ENCODE results near the gene DLG4. TPM values are rescaled to one million over a fixed set of nuclear protein-coding genes. Genes with fewer than 3 reads are reported as not detected.

DLG4 gene
- total RNA-seq, 1 experiment from 2014 or later = 38.3 TPM

DNA sequence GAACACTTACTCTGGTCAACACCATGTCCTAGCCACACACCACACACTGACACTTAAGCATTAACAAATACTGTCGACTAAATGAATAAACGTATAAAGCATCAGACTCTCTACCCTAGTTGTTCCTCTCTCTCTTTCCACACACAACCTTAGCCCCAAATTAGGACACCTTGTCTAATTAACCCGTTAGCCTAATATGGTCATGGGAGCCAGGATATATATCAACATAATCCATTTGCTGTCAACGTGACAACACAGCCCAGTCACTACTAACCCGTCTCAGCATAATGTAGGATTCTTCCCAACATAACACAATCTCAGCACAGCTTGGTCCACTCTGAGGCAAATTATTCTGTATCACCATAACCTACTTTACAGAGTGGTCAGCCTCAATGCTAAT lies 12.5 kb upstream of the DLG4 start:
- no peak overlapping the region for H3K9ac ChIP-seq (ENCODE audit: extremely low read depth, insufficient read length, low read length)
- H2BK120ac ChIP-seq (ENCODE audit: low read depth, low read length, poor library complexity, severe bottlenecking) = no peak overlapping the region
- H2BK15ac ChIP-seq (ENCODE audit: low read depth, low read length) = no peak overlapping the region
- H3K27ac Mint-ChIP-seq = no peak overlapping the region; a peak in 1 of 7 replicates
- no peaks in the 10 kb centered on the region for H3K27me3 ChIP-seq (ENCODE audit: insufficient read depth, low read length)
- H2BK5ac ChIP-seq (ENCODE audit: insufficient read length, low read length) = no peak overlapping the region
- no peak overlapping the region for H3K56ac ChIP-seq (ENCODE audit: insufficient read length, low read depth, low read length)
- H3K4me3 Mint-ChIP-seq = peak overlapping the region; percentile 94 to 100; a peak in 4 of 5 replicates
- H3K14ac ChIP-seq (ENCODE audit: insufficient read depth, low read length) = no peak overlapping the region
- no peak overlapping the region for H3T11ph ChIP-seq (ENCODE audit: low read length)
- peaks cover 15% of the 10 kb centered on the region; the same call in 1 of the 2 replicates for H3K79me2 ChIP-seq (ENCODE audit: insufficient read depth, low read length)
- no peak overlapping the region for H2AFZ ChIP-seq (ENCODE audit: low read length)
- H3K4me1 Mint-ChIP-seq = peaks cover 27 to 36% of the 10 kb centered on the region in 2 experiments
- H3K79me1 ChIP-seq (ENCODE audit: insufficient read depth, low read depth, low read length, poor library complexity, severe bottlenecking) = peaks cover 13% of the 10 kb centered on the region
- H4K8ac ChIP-seq (replicated peaks; ENCODE audit: insufficient read length, low read depth, low read length) = no peak overlapping the region
- H3K9me3 Mint-ChIP-seq = no peaks in the 10 kb centered on the region
- no peak overlapping the region for H3K4ac ChIP-seq (ENCODE audit: low read depth, low read length)
- WGBS (ENCODE audit: extremely low coverage, insufficient read length, low lambda C conversion rate) = no CpG with 5 or more reads among the region's 5 CpGs
- H3K4me1 ChIP-seq (ENCODE audit: insufficient read depth, low read length) = no peaks in the 10 kb centered on the region
- peaks cover 53 to 75% (median 68%) of the 10 kb centered on the region in 3 experiments; a peak in 6 of 7 replicates for H3K36me3 Mint-ChIP-seq (ENCODE audit: insufficient read depth in 1 of 3, low read depth in 3 of 3)
- no peak for DNase-seq
- no peaks in the 10 kb centered on the region for H4K20me1 ChIP-seq (ENCODE audit: control insufficient read depth, insufficient read depth, insufficient read length)
- H3K27ac ChIP-seq (ENCODE audit: insufficient read length, low read depth, low read length) = no peak overlapping the region
- no peak overlapping the region for H4K5ac ChIP-seq (ENCODE audit: insufficient read length, low read depth, low read length)
- peak overlapping the region; percentile 19 for H3K4me2 ChIP-seq (ENCODE audit: insufficient read depth, insufficient read length, low read length)
- H3K27me3 Mint-ChIP-seq (ENCODE audit: low read depth) = no peaks in the 10 kb centered on the region; the same call in 1 of the 2 replicates
- TF ChIP-seq, protein P1, sequence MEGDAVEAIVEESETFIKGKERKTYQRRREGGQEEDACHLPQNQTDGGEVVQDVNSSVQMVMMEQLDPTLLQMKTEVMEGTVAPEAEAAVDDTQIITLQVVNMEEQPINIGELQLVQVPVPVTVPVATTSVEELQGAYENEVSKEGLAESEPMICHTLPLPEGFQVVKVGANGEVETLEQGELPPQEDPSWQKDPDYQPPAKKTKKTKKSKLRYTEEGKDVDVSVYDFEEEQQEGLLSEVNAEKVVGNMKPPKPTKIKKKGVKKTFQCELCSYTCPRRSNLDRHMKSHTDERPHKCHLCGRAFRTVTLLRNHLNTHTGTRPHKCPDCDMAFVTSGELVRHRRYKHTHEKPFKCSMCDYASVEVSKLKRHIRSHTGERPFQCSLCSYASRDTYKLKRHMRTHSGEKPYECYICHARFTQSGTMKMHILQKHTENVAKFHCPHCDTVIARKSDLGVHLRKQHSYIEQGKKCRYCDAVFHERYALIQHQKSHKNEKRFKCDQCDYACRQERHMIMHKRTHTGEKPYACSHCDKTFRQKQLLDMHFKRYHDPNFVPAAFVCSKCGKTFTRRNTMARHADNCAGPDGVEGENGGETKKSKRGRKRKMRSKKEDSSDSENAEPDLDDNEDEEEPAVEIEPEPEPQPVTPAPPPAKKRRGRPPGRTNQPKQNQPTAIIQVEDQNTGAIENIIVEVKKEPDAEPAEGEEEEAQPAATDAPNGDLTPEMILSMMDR (conservative IDR thresholded peaks at IDR 0.05) = no peak
- no peaks in the 10 kb centered on the region for H3K9me3 ChIP-seq (ENCODE audit: control insufficient read depth, low read depth, low read length)
- no peak overlapping the region for H2BK20ac ChIP-seq (ENCODE audit: low read depth, low read length, poor library complexity, severe bottlenecking)
- H4K91ac ChIP-seq (ENCODE audit: insufficient read length, low read depth, low read length) = no peak overlapping the region
- H3K23me2 ChIP-seq (ENCODE audit: insufficient read length, low read depth, low read length, poor library complexity, severe bottlenecking) = peaks cover 7% of the 10 kb centered on the region
- H2BK12ac ChIP-seq (ENCODE audit: insufficient read length, low read depth, low read length) = no peak overlapping the region
- H3K23ac ChIP-seq (ENCODE audit: insufficient read length, low read depth, low read length) = no peak overlapping the region
- no peak overlapping the region for H3K18ac ChIP-seq (ENCODE audit: insufficient read length, low read depth, low read length)
- H2AK5ac ChIP-seq (ENCODE audit: insufficient read length, low read length) = no peak overlapping the region

Data from H9 (cell line).